CD14-positive monocyte (primary cell): ENCODE results near the gene DENND1A. TPM values are rescaled to one million over a fixed set of nuclear protein-coding genes. Genes with fewer than 3 reads are reported as not detected.

Experiments used
- DNase-seq, 3 donors: peaks; one replicate each; pipeline ENCODE4 v3.0.0-alpha.2; 2011 to 2022
- H2AFZ ChIP-seq: 2 replicates; pipeline ENCODE4 v1.6.0; 2012; ENCODE audit warnings: mild to moderate bottlenecking, low read depth, low read length, inconsistent platforms; ENCODE audit not compliant: insufficient read depth, poor library complexity, severe bottlenecking
- H3K27ac ChIP-seq, 2 donors: 1 replicate in 1 of 2; 2 replicates in 1 of 2; pipeline ENCODE4 v1.5.1; 2012 to 2013; ENCODE audit warnings: low read length in 2 of 2, control low read depth in 1 of 2, inconsistent platforms in 1 of 2, low read depth in 1 of 2, mild to moderate bottlenecking in 1 of 2
- H3K27me3 ChIP-seq, 2 donors: one replicate each; pipeline versions ENCODE4 v1.6.0 to v1.6.1; 2011 to 2013; ENCODE audit warnings: low read length in 2 of 2; ENCODE audit not compliant: control insufficient read depth in 2 of 2, insufficient read depth in 2 of 2
- H3K36me3 ChIP-seq, 2 donors: replicated peaks in 1 of 2; 1 replicate in 1 of 2; 2 replicates in 1 of 2; pipeline versions ENCODE4 v1.5.1 to v1.6.1; 2012 to 2013; ENCODE audit warnings: low read length in 2 of 2, control low read depth in 1 of 2, inconsistent platforms in 1 of 2, mild to moderate bottlenecking in 1 of 2; ENCODE audit not compliant: insufficient read depth in 2 of 2, control insufficient read depth in 1 of 2
- H3K4me1 ChIP-seq, 2 donors: 1 replicate in 1 of 2; 2 replicates in 1 of 2; pipeline versions ENCODE4 v1.5.1 to v1.6.1; 2012 to 2013; ENCODE audit warnings: low read length in 2 of 2, control low read depth in 1 of 2, inconsistent platforms in 1 of 2, mild to moderate bottlenecking in 1 of 2, moderate library complexity in 1 of 2; ENCODE audit not compliant: insufficient read depth in 2 of 2, control insufficient read depth in 1 of 2
- H3K4me2 ChIP-seq: replicated peaks from 2 replicates; pipeline ENCODE3; 2012; ENCODE audit warnings: low read length, moderate library complexity, mild to moderate bottlenecking; ENCODE audit not compliant: poor library complexity, severe bottlenecking; ENCODE audit errors: extremely low read depth
- H3K4me3 ChIP-seq, 3 experiments: fragments of 200-600 bp in 1 of 3; sonication (generic) in 1 of 3; replicated peaks in 1 of 3; 1 replicate in 2 of 3; 2 replicates in 1 of 3; pipeline ENCODE4 v1.5.1; 2011 to 2013; ENCODE audit warnings: low read length in 3 of 3, mild to moderate bottlenecking in 3 of 3, control low read depth in 2 of 3, low read depth in 2 of 3, inconsistent platforms in 1 of 3, moderate library complexity in 1 of 3
- H3K79me2 ChIP-seq: 2 replicates; pipeline ENCODE4 v1.6.0; 2012; ENCODE audit warnings: mild to moderate bottlenecking, control low read depth, inconsistent platforms, low read length, moderate library complexity; ENCODE audit not compliant: insufficient read depth
- H3K9ac ChIP-seq: 2 replicates; pipeline ENCODE4 v1.6.0; 2017; ENCODE audit warnings: low read length, mild to moderate bottlenecking; ENCODE audit not compliant: insufficient read depth, poor library complexity, severe bottlenecking
- H3K9me3 ChIP-seq, 2 donors: replicated peaks in 1 of 2; 1 replicate in 1 of 2; 2 replicates in 1 of 2; pipeline versions ENCODE4 v1.5.1 to v1.6.1; 2012 to 2013; ENCODE audit warnings: low read length in 2 of 2, control low read depth in 1 of 2; ENCODE audit not compliant: control insufficient read depth in 1 of 2, insufficient read depth in 1 of 2
- H4K20me1 ChIP-seq: 2 replicates; pipeline ENCODE4 v1.6.0; 2012; ENCODE audit warnings: mild to moderate bottlenecking, low read length, control low read depth, moderate library complexity; ENCODE audit not compliant: insufficient read depth
- H3K27ac Mint-ChIP-seq, 7 donors: one replicate each; pipeline ENCODE4 v1.8.0; 2020; ENCODE audit warnings: mild to moderate bottlenecking in 7 of 7, mixed read lengths in 7 of 7, moderate library complexity in 6 of 7, inconsistent platforms in 2 of 7
- H3K27me3 Mint-ChIP-seq, 3 donors: one replicate each; pipeline ENCODE4 v1.8.0; 2021 to 2022; ENCODE audit warnings: low read depth in 3 of 3, mild to moderate bottlenecking in 3 of 3, mixed read lengths in 3 of 3, moderate library complexity in 3 of 3, inconsistent platforms in 1 of 3
- H3K36me3 Mint-ChIP-seq, 2 donors: one replicate each; pipeline ENCODE4 v1.8.0; 2020; ENCODE audit warnings: mixed read lengths in 2 of 2, inconsistent platforms in 1 of 2, mild to moderate bottlenecking in 1 of 2
- H3K4me1 Mint-ChIP-seq: one replicate; pipeline ENCODE4 v1.8.0; 2020; ENCODE audit warnings: mild to moderate bottlenecking, mixed read lengths
- H3K4me3 Mint-ChIP-seq, 2 donors: one replicate each; pipeline ENCODE4 v1.8.0; 2020; ENCODE audit warnings: mild to moderate bottlenecking in 2 of 2, mixed read lengths in 2 of 2, moderate library complexity in 1 of 2
- H3K9me3 Mint-ChIP-seq, 7 donors: one replicate each; pipeline ENCODE4 v1.8.0; 2020 to 2022; ENCODE audit warnings: mixed read lengths in 7 of 7, mild to moderate bottlenecking in 6 of 7, moderate library complexity in 6 of 7, inconsistent platforms in 2 of 7
- WGBS: methylation state at CpG from one replicate; pipeline ENCODE4 v1.1.5; 2013; ENCODE audit warnings: missing lambda C conversion rate; ENCODE audit not compliant: insufficient coverage; 5-methylcytosine and 5-hydroxymethylcytosine counted together
- intact Hi-C, 2 donors: fragments of 100-400 bp; cut with micrococcal nuclease; formaldehyde crosslinking; loops; one replicate each; pipeline versions ENCODE4 v1.15.0 to v1.15.1; 2023
- polyA plus RNA-seq, 3 donors: library from polyadenylated mRNA; depleted of rRNA in 1 of 3; unstranded in 2 of 3; stranded (reverse) in 1 of 3; fragments of 300-500 nt in 2 of 3; fragments of >200 nt in 1 of 3; fragmentation: Illumina TruSeq in 2 of 3; gene quantifications; 1 replicate in 2 of 3; 2 replicates in 1 of 3; pipeline ENCODE4 v1.2.3, GENCODE V29; 2012 to 2021
- TF ChIP-seq, protein P1 (sequence below): fragments of 200-600 bp; IDR thresholded peaks from one replicate; pipeline ENCODE4 v1.8.0; 2022; ENCODE audit warnings: antibody characterized with exemption, mild to moderate bottlenecking

DENND1A gene
- polyA plus RNA-seq, 3 donors: 24.8 to 73.0 (median 29.4) TPM

- H3K27ac ChIP-seq: no peak overlapping the region
- TF ChIP-seq, protein P1, sequence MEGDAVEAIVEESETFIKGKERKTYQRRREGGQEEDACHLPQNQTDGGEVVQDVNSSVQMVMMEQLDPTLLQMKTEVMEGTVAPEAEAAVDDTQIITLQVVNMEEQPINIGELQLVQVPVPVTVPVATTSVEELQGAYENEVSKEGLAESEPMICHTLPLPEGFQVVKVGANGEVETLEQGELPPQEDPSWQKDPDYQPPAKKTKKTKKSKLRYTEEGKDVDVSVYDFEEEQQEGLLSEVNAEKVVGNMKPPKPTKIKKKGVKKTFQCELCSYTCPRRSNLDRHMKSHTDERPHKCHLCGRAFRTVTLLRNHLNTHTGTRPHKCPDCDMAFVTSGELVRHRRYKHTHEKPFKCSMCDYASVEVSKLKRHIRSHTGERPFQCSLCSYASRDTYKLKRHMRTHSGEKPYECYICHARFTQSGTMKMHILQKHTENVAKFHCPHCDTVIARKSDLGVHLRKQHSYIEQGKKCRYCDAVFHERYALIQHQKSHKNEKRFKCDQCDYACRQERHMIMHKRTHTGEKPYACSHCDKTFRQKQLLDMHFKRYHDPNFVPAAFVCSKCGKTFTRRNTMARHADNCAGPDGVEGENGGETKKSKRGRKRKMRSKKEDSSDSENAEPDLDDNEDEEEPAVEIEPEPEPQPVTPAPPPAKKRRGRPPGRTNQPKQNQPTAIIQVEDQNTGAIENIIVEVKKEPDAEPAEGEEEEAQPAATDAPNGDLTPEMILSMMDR: no peak
- Mint-ChIP-seq H3K4me3 (no peak overlapping the region), H3K9me3 (no peaks in the 10 kb centered on the region), H3K36me3 (peaks cover 45 to 48% of the 10 kb centered on the region in 2 donors), H3K4me1 (peaks cover 3% of the 10 kb centered on the region), H3K27ac (peak overlapping the region in 1 of 7 donors; percentile 47), H3K27me3 (peaks cover 0 to 2% (median 0%) of the 10 kb centered on the region in 3 donors)
- no peaks in the 10 kb centered on the region for H3K4me1 ChIP-seq
- no peak for DNase-seq
- no peaks in the 10 kb centered on the region for H3K27me3 ChIP-seq
- H2AFZ ChIP-seq: no peak overlapping the region
- H3K4me3 ChIP-seq: no peak overlapping the region
- 91% methylated on average over 6 of the region's 11 CpGs for WGBS
- H3K4me2 ChIP-seq: no peak overlapping the region
- H3K36me3 ChIP-seq: peaks cover 7 to 57% of the 10 kb centered on the region in 2 donors
- H3K9me3 ChIP-seq: no peaks in the 10 kb centered on the region
- peaks cover 56% of the 10 kb centered on the region for H4K20me1 ChIP-seq
- no peaks in the 10 kb centered on the region for H3K79me2 ChIP-seq
- no peak overlapping the region for H3K9ac ChIP-seq
- intact Hi-C loops: loop anchor here in 1 of 2 donors (2.0 kb wide), 1 partner anchor 498 kb away; no protein-coding TSS in a partner anchor
These were observed 387.3 kb downstream of the DENND1A start for GRCh38 chr9:123542435-123543225.

- peaks cover 3% of the 10 kb centered on the region for H3K4me1 Mint-ChIP-seq
- intact Hi-C loops: no loop called here
- H3K9me3 ChIP-seq: no peaks in the 10 kb centered on the region
These were observed 388.5 kb downstream of the DENND1A start for GRCh38 chr9:123541411-123541810.

More at GRCh38 chr9:123541411-123541810, 388.5 kb downstream of the DENND1A start:
- Histone ChIP-seq H4K20me1 (peaks cover 66% of the 10 kb centered on the region), H3K9ac (no peak overlapping the region), H3K27ac (no peak overlapping the region), H3K4me2 (no peak overlapping the region), H3K36me3 (peaks cover 2 to 45% of the 10 kb centered on the region in 2 donors), H3K79me2 (no peaks in the 10 kb centered on the region), H3K4me1 (no peaks in the 10 kb centered on the region), H3K27me3 (no peaks in the 10 kb centered on the region), H3K4me3 (no peak overlapping the region), H2AFZ (no peak overlapping the region)
- peaks cover 0 to 2% (median 0%) of the 10 kb centered on the region in 3 donors for H3K27me3 Mint-ChIP-seq
- peaks cover 43% of the 10 kb centered on the region in 2 donors for H3K36me3 Mint-ChIP-seq
- WGBS: no CpG with 5 or more reads among the region's 5 CpGs
- TF ChIP-seq, protein P1: no peak
- no peak overlapping the region for H3K27ac Mint-ChIP-seq
- H3K4me3 Mint-ChIP-seq: no peak overlapping the region
- no peak for DNase-seq
- no peaks in the 10 kb centered on the region for H3K9me3 Mint-ChIP-seq
